Neural cell (in vitro differentiated cells): ENCODE results near the gene FOXL2. TPM values are rescaled to one million over a fixed set of nuclear protein-coding genes. Genes with fewer than 3 reads are reported as not detected.

ENCODE experiments used
- H2AFZ ChIP-seq: fragments of 200-600, 300-800 bp; sonication (generic), shearing (Covaris generic); 2 replicates; pipeline ENCODE4 v1.6.0; 2014; ENCODE audit warnings: low read depth, mild to moderate bottlenecking, antibody characterized with exemption, low read length, moderate library complexity
- H3F3A ChIP-seq: fragments of 200-600 bp; shearing (Covaris generic); 2 replicates; pipeline ENCODE4 v1.6.1; 2016; ENCODE audit warnings: mild to moderate bottlenecking, moderate library complexity, mixed read lengths, antibody characterized with exemption, low read length; ENCODE audit not compliant: insufficient read depth, poor library complexity, severe bottlenecking
- H3K27ac ChIP-seq: fragments of 200-600, 300-800 bp; sonication (generic), shearing (Covaris generic); 2 replicates; pipeline ENCODE4 v1.5.1; 2014; ENCODE audit warnings: mild to moderate bottlenecking, low read length, moderate library complexity
- H3K27me3 ChIP-seq: fragments of 300-800, 200-600 bp; sonication (generic), shearing (Covaris generic); 2 replicates; pipeline ENCODE4 v1.6.0; 2014; ENCODE audit warnings: mild to moderate bottlenecking, low read depth, low read length, moderate library complexity; ENCODE audit not compliant: insufficient read depth
- H3K36me3 ChIP-seq: fragments of 300-800, 200-600 bp; sonication (generic), shearing (Covaris generic); 2 replicates; pipeline ENCODE4 v1.5.1; 2014; ENCODE audit warnings: mild to moderate bottlenecking, antibody characterized with exemption, low read length, moderate library complexity; ENCODE audit not compliant: insufficient read depth
- H3K4me2 ChIP-seq: fragments of 300-800, 200-600 bp; sonication (generic), shearing (Covaris generic); 2 replicates; pipeline ENCODE4 v1.6.0; 2014; ENCODE audit warnings: mild to moderate bottlenecking, low read length
- H3K4me3 ChIP-seq: fragments of 300-800, 200-600 bp; sonication (generic), shearing (Covaris generic); 2 replicates; pipeline ENCODE4 v1.5.1; 2014; ENCODE audit warnings: mild to moderate bottlenecking, low read length, moderate library complexity
- H3K79me2 ChIP-seq: fragments of 200-600 bp; shearing (Covaris generic); replicated peaks from 2 replicates; pipeline ENCODE4 v1.6.0; 2014; ENCODE audit warnings: mild to moderate bottlenecking, low read length, moderate library complexity; ENCODE audit not compliant: insufficient read depth
- H3K9ac ChIP-seq: fragments of 300-800, 200-600 bp; sonication (generic), shearing (Covaris generic); 2 replicates; pipeline ENCODE4 v1.6.1; 2016; ENCODE audit warnings: mild to moderate bottlenecking, low read length, mixed read lengths
- H3K9me2 ChIP-seq: fragments of 200-600 bp; shearing (Covaris generic); 2 replicates; pipeline ENCODE4 v1.6.1; 2016; ENCODE audit warnings: mild to moderate bottlenecking, low read length, mixed read lengths; ENCODE audit not compliant: insufficient read depth
- H3K9me3 ChIP-seq: fragments of 200-600, 300-800 bp; sonication (generic), shearing (Covaris generic); 2 replicates; pipeline ENCODE4 v1.6.1; 2016; ENCODE audit warnings: mild to moderate bottlenecking, mixed run types, low read length, moderate library complexity, mixed read lengths
- H4K20me1 ChIP-seq: fragments of 200-600 bp; shearing (Covaris generic); 2 replicates; pipeline ENCODE4 v1.6.1; 2016; ENCODE audit warnings: mild to moderate bottlenecking, mixed run types; ENCODE audit not compliant: insufficient read depth
- EP300 ChIP-seq: fragments of 450-650 bp; conservative IDR thresholded peaks from 2 replicates; pipeline ENCODE4 v1.6.1; 2014; ENCODE audit warnings: antibody characterized with exemption, mild to moderate bottlenecking, moderate library complexity; ENCODE audit not compliant: poor library complexity, severe bottlenecking
- EZH2 ChIP-seq: fragments of 200-600, 300-800 bp; shearing (Covaris generic), sonication (generic); IDR thresholded peaks from 2 replicates; pipeline ENCODE4 v1.6.1; 2014; ENCODE audit warnings: antibody characterized with exemption, low read length, borderline replicate concordance, mild to moderate bottlenecking; ENCODE audit not compliant: insufficient read depth, poor library complexity, severe bottlenecking
- MXI1 ChIP-seq: fragments of 450-650 bp; conservative IDR thresholded peaks from 2 replicates; pipeline ENCODE4 v1.6.1; 2014; ENCODE audit warnings: antibody characterized with exemption, mild to moderate bottlenecking; ENCODE audit not compliant: poor library complexity, severe bottlenecking
- POLR2AphosphoS5 ChIP-seq: IDR thresholded peaks from 2 replicates; pipeline ENCODE4 v1.6.1; 2012
- RAD21 ChIP-seq: fragments of 450-650 bp; conservative IDR thresholded peaks from 2 replicates; pipeline ENCODE4 v1.6.1; 2014; ENCODE audit warnings: antibody characterized with exemption, mild to moderate bottlenecking, moderate library complexity
- SMC3 ChIP-seq: fragments of 450-650 bp; conservative IDR thresholded peaks from 2 replicates; pipeline ENCODE4 v1.6.1; 2014; ENCODE audit warnings: antibody characterized with exemption, mild to moderate bottlenecking, moderate library complexity; ENCODE audit not compliant: poor library complexity
- TAF1 ChIP-seq: IDR thresholded peaks from 2 replicates; pipeline ENCODE4 v1.6.1; 2012; ENCODE audit warnings: low read depth
- polyA plus RNA-seq: library from polyadenylated mRNA; depleted of rRNA; stranded (reverse); fragments of >200 nt; gene quantifications from 2 replicates; pipeline ENCODE4 v1.2.3, GENCODE V29; 2014
- TF ChIP-seq, protein P1 (sequence below): fragments of 450-650 bp; IDR thresholded peaks from 2 replicates; pipeline ENCODE4 v1.5.1; 2014; ENCODE audit warnings: antibody characterized with exemption, mild to moderate bottlenecking, moderate library complexity; ENCODE audit not compliant: poor library complexity, severe bottlenecking
- TF ChIP-seq, protein P2 (sequence below): IDR thresholded peaks from 2 replicates; pipeline ENCODE4 v1.6.1; 2012; ENCODE audit warnings: borderline replicate concordance

Gene FOXL2
- polyA plus RNA-seq, 1 donor from 2014 or later: not detected

DNA sequence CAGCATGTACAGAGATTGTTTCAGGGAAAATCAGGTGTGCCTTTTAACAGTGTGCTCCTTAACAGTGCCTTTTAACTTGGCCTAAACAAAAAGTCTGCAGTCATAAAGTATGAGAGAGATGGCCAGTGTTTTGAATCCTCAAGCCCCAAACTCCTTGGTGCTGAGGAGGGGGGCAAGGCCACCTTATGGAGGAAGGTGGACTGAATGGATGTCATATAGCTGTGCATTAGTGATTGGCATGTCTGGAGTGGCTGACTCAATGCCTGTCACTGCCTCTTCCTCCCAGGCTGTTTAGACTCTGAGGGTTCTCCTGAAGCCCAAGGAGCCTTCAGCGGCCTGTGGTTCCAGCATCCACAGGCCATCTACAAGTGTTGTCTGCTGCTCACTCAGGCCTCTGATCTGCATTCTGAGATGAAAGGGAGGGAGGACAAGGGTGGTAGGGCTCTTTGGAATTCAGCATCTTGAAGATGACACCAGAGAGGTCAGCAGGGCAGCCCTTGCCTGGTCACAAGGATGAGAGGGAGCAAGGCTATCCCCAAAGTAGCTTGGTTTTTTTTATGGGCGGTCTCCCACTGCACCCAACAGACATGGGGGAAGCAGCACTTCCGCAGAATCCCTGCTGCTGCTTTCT is 1.5 kb upstream of the FOXL2 start:
- TF ChIP-seq POLR2AphosphoS5 (no peak), SMC3 (no peak), EZH2 (no peak), EP300 (no peak), TAF1 (no peak), RAD21 (no peak), MXI1 (no peak)
- TF ChIP-seq, protein P1, sequence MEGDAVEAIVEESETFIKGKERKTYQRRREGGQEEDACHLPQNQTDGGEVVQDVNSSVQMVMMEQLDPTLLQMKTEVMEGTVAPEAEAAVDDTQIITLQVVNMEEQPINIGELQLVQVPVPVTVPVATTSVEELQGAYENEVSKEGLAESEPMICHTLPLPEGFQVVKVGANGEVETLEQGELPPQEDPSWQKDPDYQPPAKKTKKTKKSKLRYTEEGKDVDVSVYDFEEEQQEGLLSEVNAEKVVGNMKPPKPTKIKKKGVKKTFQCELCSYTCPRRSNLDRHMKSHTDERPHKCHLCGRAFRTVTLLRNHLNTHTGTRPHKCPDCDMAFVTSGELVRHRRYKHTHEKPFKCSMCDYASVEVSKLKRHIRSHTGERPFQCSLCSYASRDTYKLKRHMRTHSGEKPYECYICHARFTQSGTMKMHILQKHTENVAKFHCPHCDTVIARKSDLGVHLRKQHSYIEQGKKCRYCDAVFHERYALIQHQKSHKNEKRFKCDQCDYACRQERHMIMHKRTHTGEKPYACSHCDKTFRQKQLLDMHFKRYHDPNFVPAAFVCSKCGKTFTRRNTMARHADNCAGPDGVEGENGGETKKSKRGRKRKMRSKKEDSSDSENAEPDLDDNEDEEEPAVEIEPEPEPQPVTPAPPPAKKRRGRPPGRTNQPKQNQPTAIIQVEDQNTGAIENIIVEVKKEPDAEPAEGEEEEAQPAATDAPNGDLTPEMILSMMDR: no peak
- TF ChIP-seq, protein P2, sequence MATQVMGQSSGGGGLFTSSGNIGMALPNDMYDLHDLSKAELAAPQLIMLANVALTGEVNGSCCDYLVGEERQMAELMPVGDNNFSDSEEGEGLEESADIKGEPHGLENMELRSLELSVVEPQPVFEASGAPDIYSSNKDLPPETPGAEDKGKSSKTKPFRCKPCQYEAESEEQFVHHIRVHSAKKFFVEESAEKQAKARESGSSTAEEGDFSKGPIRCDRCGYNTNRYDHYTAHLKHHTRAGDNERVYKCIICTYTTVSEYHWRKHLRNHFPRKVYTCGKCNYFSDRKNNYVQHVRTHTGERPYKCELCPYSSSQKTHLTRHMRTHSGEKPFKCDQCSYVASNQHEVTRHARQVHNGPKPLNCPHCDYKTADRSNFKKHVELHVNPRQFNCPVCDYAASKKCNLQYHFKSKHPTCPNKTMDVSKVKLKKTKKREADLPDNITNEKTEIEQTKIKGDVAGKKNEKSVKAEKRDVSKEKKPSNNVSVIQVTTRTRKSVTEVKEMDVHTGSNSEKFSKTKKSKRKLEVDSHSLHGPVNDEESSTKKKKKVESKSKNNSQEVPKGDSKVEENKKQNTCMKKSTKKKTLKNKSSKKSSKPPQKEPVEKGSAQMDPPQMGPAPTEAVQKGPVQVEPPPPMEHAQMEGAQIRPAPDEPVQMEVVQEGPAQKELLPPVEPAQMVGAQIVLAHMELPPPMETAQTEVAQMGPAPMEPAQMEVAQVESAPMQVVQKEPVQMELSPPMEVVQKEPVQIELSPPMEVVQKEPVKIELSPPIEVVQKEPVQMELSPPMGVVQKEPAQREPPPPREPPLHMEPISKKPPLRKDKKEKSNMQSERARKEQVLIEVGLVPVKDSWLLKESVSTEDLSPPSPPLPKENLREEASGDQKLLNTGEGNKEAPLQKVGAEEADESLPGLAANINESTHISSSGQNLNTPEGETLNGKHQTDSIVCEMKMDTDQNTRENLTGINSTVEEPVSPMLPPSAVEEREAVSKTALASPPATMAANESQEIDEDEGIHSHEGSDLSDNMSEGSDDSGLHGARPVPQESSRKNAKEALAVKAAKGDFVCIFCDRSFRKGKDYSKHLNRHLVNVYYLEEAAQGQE: no peak
- Histone ChIP-seq H3K36me3 (no peaks in the 10 kb centered on the region), H3K9me3 (no peaks in the 10 kb centered on the region), H3K9me2 (no peaks in the 10 kb centered on the region), H3K27me3 (peaks cover 96% of the 10 kb centered on the region), H3K4me3 (no peak overlapping the region), H3F3A (no peaks in the 10 kb centered on the region), H3K9ac (no peak overlapping the region), H2AFZ (no peak overlapping the region), H3K79me2 (no peaks in the 10 kb centered on the region), H3K27ac (no peak overlapping the region), H4K20me1 (no peaks in the 10 kb centered on the region), H3K4me2 (no peak overlapping the region)

DNA sequence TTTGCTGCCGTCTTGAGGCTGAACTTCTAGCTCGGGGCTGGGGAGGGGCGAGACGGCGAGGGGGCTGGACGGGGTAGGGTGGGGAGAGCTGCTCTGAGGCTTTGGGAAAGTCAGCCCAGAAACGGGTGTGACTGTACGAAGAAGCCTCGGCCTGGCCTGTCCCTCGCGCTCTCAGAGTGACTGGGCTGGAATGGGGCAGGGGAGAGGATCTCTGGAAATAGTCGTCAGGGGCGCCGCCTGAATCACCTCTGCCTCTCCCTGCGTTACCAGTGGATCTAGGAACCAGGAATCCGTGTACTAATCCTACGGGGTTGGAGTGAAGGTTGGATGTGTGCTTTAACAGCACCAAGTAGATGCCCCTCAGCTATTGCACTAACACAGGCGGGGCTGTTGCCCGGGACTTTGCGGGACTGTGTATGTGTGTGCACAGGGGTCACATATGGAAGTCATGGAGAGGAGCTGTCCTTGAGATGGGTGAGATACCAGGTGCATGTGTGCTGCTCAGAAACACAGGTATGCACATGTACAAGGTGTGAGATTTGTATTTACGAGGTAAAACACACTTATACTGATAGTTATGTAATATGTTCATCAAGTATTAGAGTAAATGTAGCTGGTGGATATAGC is 671 bp upstream of the FOXL2 start:
- no peaks in the 10 kb centered on the region for H3K9me2 ChIP-seq
- H3K27me3 ChIP-seq: peaks cover 99% of the 10 kb centered on the region
- H3K36me3 ChIP-seq: no peaks in the 10 kb centered on the region
- no peak overlapping the region for H3K9ac ChIP-seq
- H3K27ac ChIP-seq: no peak overlapping the region
- peak overlapping the region; percentile 59 for H3K4me3 ChIP-seq
- H3F3A ChIP-seq: no peaks in the 10 kb centered on the region
- H3K9me3 ChIP-seq: no peaks in the 10 kb centered on the region
- H2AFZ ChIP-seq: no peak overlapping the region
- TF ChIP-seq EZH2 (peak; percentile 72), TAF1 (no peak)
- H3K4me2 ChIP-seq: no peak overlapping the region
- H3K79me2 ChIP-seq: no peaks in the 10 kb centered on the region
- H4K20me1 ChIP-seq: no peaks in the 10 kb centered on the region
